T-helper 2 cell (primary cell): ENCODE data around the gene HEXD.
"Not testable (repeated sequence)": the region's sequence is repeated elsewhere in the genome, so short reads cannot be mapped to it uniquely, and the experiment has no call there.

Source experiments
- DNase-seq, 5 experiments: peaks; one replicate each; pipeline versions ENCODE4 v3.0.0 to v3.0.0-alpha.2; 2012 to 2022

Gene HEXD

GRCh38 chr17:82397449-82398335, 20.5 kb upstream of the HEXD start:
- no peak for DNase-seq

- DNase-seq = no peak
Measured at GRCh38 chr17:82399041-82399441, 19.1 kb upstream of the HEXD start.

DNA sequence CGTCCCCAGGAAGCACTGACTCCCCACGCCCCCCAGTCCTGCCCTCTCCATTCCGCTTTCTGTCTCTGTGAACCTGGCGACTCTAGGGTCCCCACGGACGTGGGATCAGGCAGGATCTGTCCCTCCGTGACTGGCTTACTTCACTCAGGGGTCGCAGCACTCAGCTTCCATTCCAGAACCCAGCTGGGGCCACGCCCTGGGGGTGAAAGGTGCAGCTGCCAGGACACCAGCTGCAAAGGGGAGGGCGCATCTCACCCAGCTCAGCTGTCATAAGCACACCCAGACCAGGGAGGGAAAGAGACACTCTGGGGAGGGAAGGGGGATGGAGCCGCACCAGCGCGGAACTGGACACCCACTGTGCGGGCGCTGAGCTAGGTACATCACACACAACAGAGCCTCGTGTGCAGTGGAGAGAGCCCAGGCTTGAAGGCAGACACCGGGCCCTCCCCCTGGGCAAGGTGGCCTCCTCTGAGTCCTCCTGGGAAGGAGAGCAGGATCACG, 18.5 kb upstream of the HEXD start:
- DNase-seq = no peak

- no peak for DNase-seq
Measured at GRCh38 chr17:82400206-82400605, 17.9 kb upstream of the HEXD start.

GRCh38 chr17:82400830-82401229, 17.3 kb upstream of the HEXD start:
- DNase-seq = peak in 3 of 5 experiments; percentile 32 to 73 (median 38)

- DNase-seq = no peak
Measured at GRCh38 chr17:82402865-82403264, 15.3 kb upstream of the HEXD start.

GRCh38 chr17:82403662-82404660, 14.2 kb upstream of the HEXD start:
- DNase-seq = no peak

DNA sequence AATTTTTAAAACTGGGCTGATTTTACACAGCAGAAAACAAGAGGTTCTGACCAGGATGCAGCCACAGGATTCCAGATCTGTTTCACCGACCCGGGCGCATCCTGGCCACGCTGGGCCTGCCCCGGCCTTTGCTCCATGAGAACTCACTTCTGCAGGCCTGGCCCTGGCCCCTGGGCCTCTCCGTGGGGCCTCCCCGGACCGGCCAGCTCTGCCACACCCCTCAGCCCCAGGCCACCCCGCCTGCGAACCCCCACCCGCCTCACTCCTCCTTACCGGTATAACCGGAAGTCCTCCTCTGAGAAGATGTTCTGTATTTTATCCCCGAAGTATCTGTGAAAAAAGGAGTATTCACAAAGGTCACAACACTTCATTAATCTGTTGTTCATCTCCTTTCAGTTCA, 13.1 kb upstream of the HEXD start:
- DNase-seq = no peak

GRCh38 chr17:82406131-82406671, 11.9 kb upstream of the HEXD start:
- no peak for DNase-seq

GRCh38 chr17:82407255-82407654, 10.9 kb upstream of the HEXD start:
- no peak for DNase-seq

- DNase-seq = no peak
Measured at GRCh38 chr17:82408288-82408937, 9.7 kb upstream of the HEXD start.

- no peak for DNase-seq
Measured at GRCh38 chr17:82408938-82409318, 9.2 kb upstream of the HEXD start.

DNA sequence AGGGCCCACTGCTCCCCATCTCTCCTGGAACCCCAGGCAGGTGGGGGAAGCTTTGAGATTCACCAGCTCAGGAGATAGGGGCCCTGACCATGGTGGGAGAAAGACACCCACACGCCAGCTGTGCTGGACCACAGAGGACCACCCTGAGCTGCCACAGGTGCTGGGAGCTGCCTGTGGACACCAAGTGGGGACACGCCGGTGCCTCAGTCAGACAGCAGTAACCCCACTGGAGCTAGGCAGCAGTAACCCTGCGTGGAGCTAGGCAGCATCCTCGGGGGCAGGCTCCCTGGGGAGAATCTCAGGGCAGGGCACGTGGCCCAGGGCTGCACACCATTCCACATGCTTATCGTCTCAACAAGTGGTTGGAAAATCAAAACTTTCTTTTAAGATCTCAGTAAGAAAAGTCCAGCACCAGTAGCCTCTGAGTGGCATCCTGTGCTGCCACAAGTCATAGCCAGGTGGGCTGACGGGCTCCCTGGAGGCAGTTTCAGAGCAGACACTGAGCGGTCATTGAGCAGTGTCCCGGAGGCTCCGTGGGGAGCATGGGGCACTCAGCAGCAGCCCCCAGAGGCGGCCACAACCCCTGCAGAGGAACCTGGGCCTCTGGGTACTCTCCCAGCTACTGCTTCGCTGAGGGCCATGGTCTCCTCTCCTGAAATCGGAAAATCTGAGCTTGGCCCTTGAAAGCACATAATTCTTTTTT, 8.0 kb upstream of the HEXD start:
- no peak for DNase-seq

DNA sequence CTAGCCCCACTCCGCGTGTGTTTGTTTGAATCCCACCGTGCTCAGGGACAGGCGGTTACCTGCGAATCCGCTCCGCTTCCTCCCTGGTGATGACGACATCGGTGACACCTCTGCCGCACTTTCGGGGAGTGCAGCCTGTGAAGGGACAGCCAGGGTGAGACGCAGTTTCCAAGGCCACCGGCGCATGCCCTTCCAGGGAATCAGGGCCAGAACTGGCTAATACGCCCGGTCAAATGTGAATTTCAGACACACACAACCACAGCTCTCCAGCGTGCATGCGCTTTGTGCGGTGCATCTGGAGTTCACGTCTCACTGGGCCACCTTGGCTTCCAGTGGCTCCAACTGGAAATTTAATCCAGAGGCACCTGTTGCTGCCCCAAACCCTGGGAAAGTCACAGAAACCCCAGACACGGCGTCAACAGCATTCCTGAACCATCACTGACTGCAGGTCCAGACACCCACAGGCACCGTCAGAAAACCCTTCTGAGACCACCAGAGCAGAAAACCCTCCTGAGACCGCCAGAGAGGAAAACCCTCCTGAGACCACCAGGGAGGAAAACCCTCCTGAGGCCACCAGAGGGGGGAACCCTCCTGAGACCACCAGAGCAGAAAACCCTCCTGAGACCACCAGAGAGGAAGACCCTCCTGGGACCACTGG, 6.6 kb upstream of the HEXD start:
- no peak for DNase-seq

DNA sequence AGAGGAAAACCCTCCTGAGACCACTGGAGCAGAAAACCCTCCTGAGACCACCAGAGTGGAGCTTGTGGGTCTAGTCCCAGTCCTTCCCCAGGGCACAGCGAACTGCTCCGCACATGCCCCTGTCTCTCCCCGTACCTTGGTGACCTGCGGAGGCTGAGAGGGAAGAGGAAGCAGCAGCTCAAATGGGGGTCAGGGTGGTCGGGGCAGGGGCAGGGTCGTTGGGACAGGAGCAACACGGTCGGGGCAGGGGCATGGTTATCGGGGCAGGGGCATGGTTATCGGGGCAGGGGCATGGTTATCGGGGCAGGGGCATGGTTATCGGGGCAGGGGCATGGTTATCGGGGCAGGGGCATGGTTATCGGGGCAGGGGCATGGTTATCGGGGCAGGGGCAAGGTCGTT, 6.1 kb upstream of the HEXD start:
- DNase-seq = not testable (repeated sequence)

DNA sequence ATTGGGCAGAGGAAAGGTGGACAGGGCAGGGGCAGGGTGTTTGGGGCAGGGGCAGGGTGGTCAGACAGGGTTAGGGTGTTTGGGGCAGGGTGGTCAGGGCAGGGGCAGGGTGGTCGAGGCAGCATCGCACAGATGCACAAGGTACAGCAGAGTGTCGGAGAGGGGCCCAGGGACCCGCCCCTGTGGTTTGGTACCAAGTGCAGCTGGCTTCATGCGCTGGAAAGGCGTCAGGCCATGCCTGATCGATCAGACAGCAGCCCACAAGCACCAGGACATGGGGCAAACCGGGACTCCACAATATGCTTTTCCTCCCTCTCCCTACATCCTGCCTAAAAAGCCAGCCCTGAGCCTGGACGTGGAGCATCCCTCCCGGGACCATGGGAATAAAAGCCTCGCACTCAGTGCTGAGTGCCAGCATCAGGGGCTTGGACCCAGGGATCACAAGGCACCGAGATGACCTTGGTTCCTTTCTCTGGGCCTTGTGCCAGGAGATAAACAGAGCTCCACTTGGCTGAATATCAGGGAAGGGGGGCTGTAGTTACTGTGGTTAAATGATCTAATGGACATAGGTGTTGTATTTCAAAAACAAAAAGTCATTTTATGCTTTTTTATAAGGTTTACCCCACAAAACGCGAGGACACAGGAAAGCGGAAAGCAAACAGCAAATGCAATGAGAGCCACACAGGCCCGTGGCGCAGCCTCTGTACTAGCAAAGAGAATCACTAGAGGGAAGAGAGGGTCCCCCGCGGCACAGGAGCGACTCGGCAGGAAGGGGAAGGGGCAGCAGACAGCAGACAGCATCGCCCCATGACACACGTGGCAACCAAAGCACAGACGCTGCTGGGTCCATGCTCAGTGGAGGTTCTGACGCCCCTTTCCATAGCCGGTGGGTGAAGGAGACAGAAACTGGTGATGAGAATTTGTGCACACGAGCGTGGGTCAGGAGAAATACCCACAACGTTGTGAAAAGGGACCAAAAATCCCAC, 5.3 kb upstream of the HEXD start:
- DNase-seq = no peak

- DNase-seq = peak; percentile 42 to 81 (median 57)
Measured at GRCh38 chr17:82414548-82415281, 3.4 kb upstream of the HEXD start.

DNA sequence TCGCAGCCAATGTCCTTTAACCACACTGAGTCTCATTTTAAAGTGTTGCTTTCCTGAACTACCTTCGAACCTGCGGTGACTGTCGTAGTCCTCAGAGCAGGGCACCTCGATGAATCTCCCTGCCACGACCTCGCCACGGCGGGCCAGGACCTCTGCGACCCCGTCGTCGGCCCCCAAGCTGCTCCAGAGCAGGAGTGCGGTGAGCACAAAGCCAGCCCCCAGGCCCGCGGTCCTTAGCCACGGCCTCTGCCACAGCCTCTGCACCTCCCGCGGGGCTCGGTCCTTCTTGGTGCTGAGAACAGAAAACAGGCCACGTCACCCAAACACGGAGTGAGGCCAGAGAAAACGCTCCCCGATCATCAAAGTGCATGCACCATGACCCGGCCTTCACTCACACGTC, 2.8 kb upstream of the HEXD start:
- no peak for DNase-seq

DNA sequence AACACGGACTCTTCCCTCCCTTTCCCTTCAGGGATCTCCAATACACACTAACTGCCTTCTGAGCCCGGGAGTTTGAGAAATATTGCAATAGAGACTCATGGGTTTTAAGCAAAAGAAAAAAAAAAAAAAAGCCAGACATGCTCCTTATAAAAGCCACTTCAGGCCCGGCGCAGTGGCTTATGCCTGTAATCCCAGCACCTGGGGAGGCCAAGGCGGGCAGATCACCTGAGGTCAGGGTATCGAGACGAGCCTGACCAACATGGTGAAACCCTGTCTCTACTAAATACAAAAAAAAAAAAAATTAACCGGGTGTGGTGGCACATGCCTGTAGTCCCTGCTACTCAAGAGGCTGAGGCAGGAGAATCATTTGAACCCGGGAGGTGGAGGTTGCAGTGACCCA, 2.4 kb upstream of the HEXD start:
- DNase-seq = no peak
